GM10847 (cell line): ENCODE data around the gene ZDHHC14.

Experiments used
- POLR2A ChIP-seq: IDR thresholded peaks from 2 replicates; pipeline ENCODE4 v1.6.1; 2011; ENCODE audit not compliant: insufficient read length; ENCODE audit errors: extremely low read depth

ZDHHC14 gene

GRCh38 chr6:157558487-157559200 lies 177.7 kb downstream of the ZDHHC14 start:
- TF ChIP-seq POLR2A = no peak

- no peak for TF ChIP-seq POLR2A
Observed at GRCh38 chr6:157559201-157559756, 178.3 kb downstream of the ZDHHC14 start.

GRCh38 chr6:157560691-157561413 lies 179.9 kb downstream of the ZDHHC14 start:
- no peak for TF ChIP-seq POLR2A

- TF ChIP-seq POLR2A = no peak
Observed at GRCh38 chr6:157561414-157561790, 180.4 kb downstream of the ZDHHC14 start.

DNA sequence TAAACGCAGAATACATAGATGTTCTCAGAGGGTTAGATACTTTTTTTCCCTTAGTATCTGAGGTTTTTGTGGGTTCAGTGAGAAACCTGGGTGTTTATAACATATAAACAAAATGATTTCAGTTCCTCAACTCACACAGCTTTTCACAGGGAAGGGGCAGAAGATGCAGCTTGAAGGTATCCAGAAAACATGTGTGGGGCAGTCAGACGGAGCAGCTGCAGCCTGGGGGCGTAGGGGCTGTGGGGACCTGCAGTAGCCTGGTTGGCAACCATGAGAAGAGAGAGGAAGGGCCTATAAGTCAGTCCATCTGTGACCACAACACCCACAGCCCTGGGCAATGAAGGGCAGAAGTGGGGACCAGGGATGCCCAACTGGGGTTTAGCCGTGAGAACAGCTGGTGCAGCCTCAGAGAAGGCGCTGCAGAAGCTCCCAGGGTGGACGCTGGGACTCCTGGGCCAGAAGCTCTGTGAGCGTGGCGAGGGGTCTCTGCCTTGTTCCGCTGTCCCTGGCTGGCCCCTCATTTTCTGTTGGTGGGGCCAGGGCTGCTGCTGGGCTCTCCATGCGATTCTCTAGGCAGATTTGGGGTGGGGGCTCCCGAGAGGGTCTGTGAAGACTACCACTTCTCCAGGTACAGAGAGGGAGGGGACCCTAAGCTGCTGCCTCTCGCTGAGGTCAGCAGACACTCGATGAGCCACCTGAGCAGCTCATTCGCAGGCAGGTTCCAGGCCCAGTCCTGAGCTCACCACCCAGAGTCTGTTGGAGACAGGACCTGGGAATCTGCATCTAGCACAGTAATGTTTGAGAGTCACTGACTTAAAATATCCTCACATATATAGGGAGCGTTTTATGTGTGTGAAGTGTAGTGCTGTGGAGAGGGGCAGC lies 181.2 kb downstream of the ZDHHC14 start:
- TF ChIP-seq POLR2A = no peak

DNA sequence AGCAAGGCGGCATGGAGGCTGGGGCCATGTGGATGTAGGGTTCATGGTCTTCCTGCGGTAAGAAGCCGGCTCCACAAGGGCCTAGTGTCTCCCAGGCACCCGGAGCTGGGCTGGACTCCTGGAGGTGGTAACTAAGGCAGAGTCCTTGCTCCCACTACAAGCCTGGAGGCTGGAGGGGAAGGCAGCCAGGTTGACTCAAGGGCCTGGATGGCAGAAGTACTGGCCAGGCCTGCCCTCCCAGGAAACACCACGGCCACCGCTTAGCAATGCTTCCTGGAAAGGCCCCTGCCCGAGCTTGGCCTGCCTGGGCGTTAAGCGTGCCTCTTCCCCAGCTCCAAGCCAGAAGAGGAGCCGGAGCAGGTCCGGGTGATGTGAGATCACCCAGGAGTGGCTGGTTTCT lies 182.0 kb downstream of the ZDHHC14 start:
- TF ChIP-seq POLR2A = no peak

- no peak for TF ChIP-seq POLR2A
Observed at GRCh38 chr6:157563611-157564284, 182.8 kb downstream of the ZDHHC14 start.

- no peak for TF ChIP-seq POLR2A
Observed at GRCh38 chr6:157568702-157569101, 187.7 kb downstream of the ZDHHC14 start.

DNA sequence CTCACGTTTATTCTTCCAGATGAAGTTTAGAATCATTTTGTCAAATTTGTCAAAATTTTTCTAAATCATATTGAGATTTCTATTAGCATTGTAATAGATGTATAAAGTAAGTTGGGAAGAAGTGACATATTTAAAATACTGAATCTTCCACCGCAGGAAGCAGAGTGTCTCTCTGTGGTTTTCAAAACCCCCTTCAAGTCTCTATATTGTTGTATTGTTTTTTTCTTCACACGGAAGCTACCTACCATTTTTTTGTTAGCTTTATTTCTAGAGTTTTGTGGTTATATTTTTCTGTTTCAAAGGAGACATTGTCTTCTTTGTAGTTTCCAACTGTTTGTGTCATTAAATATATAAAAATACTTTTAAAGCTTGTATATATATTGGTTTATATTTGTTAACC lies 188.6 kb downstream of the ZDHHC14 start:
- TF ChIP-seq POLR2A = no peak

GRCh38 chr6:157570104-157570503 lies 189.1 kb downstream of the ZDHHC14 start:
- no peak for TF ChIP-seq POLR2A

DNA sequence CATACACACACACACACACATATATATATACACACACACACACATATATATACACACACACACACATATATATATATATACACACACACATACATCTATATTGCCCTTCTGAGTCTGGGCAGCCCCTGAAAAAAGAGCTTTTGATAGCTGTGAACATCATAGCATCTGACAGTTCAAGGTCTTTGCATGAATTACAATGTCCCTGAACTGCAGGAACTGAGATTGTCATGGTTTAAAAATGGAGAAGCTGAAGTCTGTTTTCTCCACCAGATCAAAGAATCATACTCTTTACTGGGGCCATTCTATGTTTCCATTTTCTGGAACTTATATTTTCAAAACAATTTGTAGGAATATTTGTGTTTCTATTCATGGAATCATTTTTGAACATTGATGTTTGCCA lies 189.8 kb downstream of the ZDHHC14 start:
- TF ChIP-seq POLR2A = no peak

DNA sequence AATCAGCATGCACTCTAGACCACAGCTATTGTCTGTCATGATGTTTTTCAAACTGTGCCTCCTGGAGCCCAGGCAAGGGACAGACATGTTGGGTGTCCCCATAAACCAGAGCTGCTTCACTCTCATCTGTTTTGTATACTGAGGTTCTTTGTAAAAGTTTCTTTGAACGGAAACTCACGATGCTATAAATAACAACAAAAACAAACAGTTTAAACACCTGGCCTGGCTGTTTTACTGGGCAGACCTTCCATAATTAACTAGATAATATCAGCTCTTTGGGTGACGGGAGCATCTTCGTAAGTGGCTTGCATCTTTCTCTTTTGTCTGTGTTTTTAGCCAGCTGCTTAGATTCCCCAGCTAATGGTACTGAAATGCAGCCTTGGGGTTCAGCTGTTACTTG lies 190.3 kb downstream of the ZDHHC14 start:
- TF ChIP-seq POLR2A = no peak

GRCh38 chr6:157571950-157572349 lies 191.0 kb downstream of the ZDHHC14 start:
- no peak for TF ChIP-seq POLR2A

- TF ChIP-seq POLR2A = no peak
Observed at GRCh38 chr6:157574851-157575424, 193.9 kb downstream of the ZDHHC14 start.
